ENCODE measurements around the gene ENG. TPM values are rescaled to one million over a fixed set of nuclear protein-coding genes. Genes with fewer than 3 reads are reported as not detected.
A peak's percentile ranks its signal among the peaks of the same experiment; 100 is the strongest.

The ENG gene
- total and polyA plus RNA-seq, 10 donors, result 29.2 to 334 (median 222) TPM

GRCh38 chr9:127822108-127822507 lies 32.4 kb downstream of the ENG start:
- Histone ChIP-seq H3K27ac (no peak overlapping the region), H3K4me3 (no peak overlapping the region), H3K36me3 (peaks cover 0 to 98% (median 73%) of the 10 kb centered on the region in 6 donors), H3K9me3 (no peaks in the 10 kb centered on the region), H3K27me3 (replicated peaks in 1 of 7) (no peaks in the 10 kb centered on the region), H3K4me1 (peaks cover 0 to 70% (median 36%) of the 10 kb centered on the region in 6 donors)
- intact Hi-C loops (cut with DNase I; ENCODE audit: low total_unique reads), result no loop called here
- TF ChIP-seq POLR2AphosphoS5 (IDR thresholded peaks at IDR 0.05) (no peak), CTCF (IDR thresholded peaks at IDR 0.05 in 8 of 11, conservative IDR thresholded peaks at IDR 0.05 in 3 of 11) (no peak), POLR2A (IDR thresholded peaks at IDR 0.05) (no peak)
- no peak for DNase-seq
- WGBS, 5 donors, result 85 to 94% (median 87%) methylated on average over 4 of the region's 4 CpGs

GRCh38 chr9:127818574-127818973 lies 35.9 kb downstream of the ENG start:
- H3K27me3 ChIP-seq (replicated peaks in 1 of 7), result no peaks in the 10 kb centered on the region
- H3K4me1 ChIP-seq, result peaks cover 0 to 65% (median 25%) of the 10 kb centered on the region in 6 donors
- H3K36me3 ChIP-seq, result peaks cover 0 to 98% (median 82%) of the 10 kb centered on the region in 6 donors
- DNase-seq, result no peak
- no peak overlapping the region for H3K4me3 ChIP-seq
- H3K9me3 ChIP-seq, result no peaks in the 10 kb centered on the region
- WGBS, 5 donors, result 86 to 92% (median 90%) methylated on average over 9 to 11 of the region's 11 CpGs
- TF ChIP-seq POLR2AphosphoS5 (IDR thresholded peaks at IDR 0.05) (peak in 2 of 3 donors; percentile 27 to 43), POLR2A (IDR thresholded peaks at IDR 0.05) (no peak)
- H3K27ac ChIP-seq, result peak overlapping the region in 5 of 8 donors; percentile 23 to 53 (median 36)
- intact Hi-C loops (cut with DNase I; ENCODE audit: low total_unique reads), result no loop called here

- Histone ChIP-seq H3K27ac (peak overlapping the region in 5 of 8 donors; percentile 23 to 53 (median 36)), H3K36me3 (peaks cover 0 to 98% (median 83%) of the 10 kb centered on the region in 6 donors)
- DNase-seq, result no peak
These were observed 36.5 kb downstream of the ENG start for GRCh38 chr9:127817881-127818434.

GRCh38 chr9:127816728-127817127 lies 37.7 kb downstream of the ENG start:
- WGBS, 5 donors, result 72 to 92% (median 87%) methylated on average over 4 to 8 of the region's 8 CpGs
- Histone ChIP-seq H3K9me3 (no peaks in the 10 kb centered on the region), H3K27ac (peak overlapping the region in 5 of 8 donors; percentile 14 to 53 (median 36)), H3K27me3 (replicated peaks in 1 of 7) (no peaks in the 10 kb centered on the region), H3K4me1 (peaks cover 0 to 55% (median 27%) of the 10 kb centered on the region in 6 donors), H3K36me3 (peaks cover 0 to 100% (median 91%) of the 10 kb centered on the region in 6 donors), H3K4me3 (no peak overlapping the region)
- TF ChIP-seq CTCF (IDR thresholded peaks at IDR 0.05 in 8 of 11, conservative IDR thresholded peaks at IDR 0.05 in 3 of 11), result no peak
- peak in 2 of 3 donors; percentile 16 to 57 for TF ChIP-seq POLR2AphosphoS5 (IDR thresholded peaks at IDR 0.05)
- DNase-seq, result no peak
- intact Hi-C loops (cut with DNase I; ENCODE audit: low total_unique reads), result no loop called here

More at GRCh38 chr9:127817881-127818434, 36.5 kb downstream of the ENG start:
- Histone ChIP-seq H3K4me3 (no peak overlapping the region), H3K27me3 (replicated peaks in 1 of 7) (no peaks in the 10 kb centered on the region), H3K9me3 (no peaks in the 10 kb centered on the region), H3K4me1 (peaks cover 0 to 63% (median 27%) of the 10 kb centered on the region in 6 donors)
- TF ChIP-seq CTCF (IDR thresholded peaks at IDR 0.05 in 8 of 11, conservative IDR thresholded peaks at IDR 0.05 in 3 of 11) (no peak), POLR2A (IDR thresholded peaks at IDR 0.05) (no peak), POLR2AphosphoS5 (IDR thresholded peaks at IDR 0.05) (peak in 2 of 3 donors; percentile 43 to 76)
- intact Hi-C loops (cut with DNase I; ENCODE audit: low total_unique reads), result no loop called here
- 64 to 76% (median 72%) methylated on average over 14 to 17 of the region's 17 CpGs for WGBS, 5 donors
